ENCODE data around the gene LILRA6.

Gene LILRA6

DNA sequence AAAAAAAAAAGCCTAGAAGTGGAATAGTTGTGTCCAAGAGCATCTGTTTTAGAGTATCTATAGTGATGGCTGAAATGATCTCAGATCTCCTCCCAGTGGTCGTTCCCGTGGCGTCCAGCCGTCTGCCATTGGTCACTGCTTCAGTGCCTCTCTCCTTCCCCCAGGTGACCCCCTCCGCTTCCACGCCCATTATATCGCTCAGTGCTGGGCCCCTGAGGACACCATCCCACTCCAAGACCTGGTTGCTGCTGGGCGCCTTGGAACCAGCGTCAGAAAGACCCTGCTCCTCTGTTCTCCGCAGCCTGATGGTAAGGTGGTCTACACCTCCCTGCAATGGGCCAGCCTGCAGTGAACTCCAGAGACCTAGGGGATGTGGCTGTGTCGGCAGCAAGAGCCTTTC, 49.6 kb downstream of the LILRA6 start:
- TF ChIP-seq TEAD4 (IDR thresholded peaks at IDR 0.05) (no peak), RAD21 (IDR thresholded peaks at IDR 0.05; ENCODE audit: low read depth) (no peak), EP300 (IDR thresholded peaks at IDR 0.05; ENCODE audit: borderline replicate concordance) (no peak)

DNA sequence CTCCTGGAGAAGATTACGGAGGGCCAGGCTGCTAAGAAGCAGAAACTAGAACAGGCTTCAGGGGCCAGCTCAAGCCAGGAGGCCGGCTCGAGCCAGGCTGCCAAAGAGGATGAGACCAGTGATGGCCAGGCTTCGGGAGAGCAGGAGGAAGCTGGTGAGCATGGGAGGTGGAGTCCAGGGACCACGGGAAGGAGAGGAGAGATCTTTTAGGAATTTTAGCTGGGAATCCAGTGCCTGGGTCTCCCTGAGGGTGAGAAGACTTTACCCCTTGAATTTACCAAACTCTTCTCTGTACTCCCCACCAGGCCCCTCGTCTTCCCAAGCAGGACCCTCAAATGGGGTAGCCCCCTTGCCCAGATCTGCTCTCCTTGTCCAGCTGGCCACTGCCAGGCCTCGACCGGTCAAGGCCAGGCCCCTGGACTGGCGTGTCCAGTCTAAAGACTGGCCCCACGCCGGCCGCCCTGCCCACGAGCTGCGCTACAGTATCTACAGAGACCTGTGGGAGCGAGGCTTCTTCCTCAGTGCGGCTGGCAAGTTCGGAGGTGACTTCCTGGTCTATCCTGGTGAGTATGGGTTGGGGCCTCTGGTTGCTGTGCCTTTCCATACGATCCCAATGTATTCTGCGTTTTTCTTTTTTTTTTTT, 50.7 kb downstream of the LILRA6 start:
- TF ChIP-seq ZBTB7A (IDR thresholded peaks at IDR 0.05; ENCODE audit: low read depth) (peak; percentile 13; the same call in 1 of the 2 replicates), EP300 (IDR thresholded peaks at IDR 0.05; ENCODE audit: borderline replicate concordance) (no peak)

DNA sequence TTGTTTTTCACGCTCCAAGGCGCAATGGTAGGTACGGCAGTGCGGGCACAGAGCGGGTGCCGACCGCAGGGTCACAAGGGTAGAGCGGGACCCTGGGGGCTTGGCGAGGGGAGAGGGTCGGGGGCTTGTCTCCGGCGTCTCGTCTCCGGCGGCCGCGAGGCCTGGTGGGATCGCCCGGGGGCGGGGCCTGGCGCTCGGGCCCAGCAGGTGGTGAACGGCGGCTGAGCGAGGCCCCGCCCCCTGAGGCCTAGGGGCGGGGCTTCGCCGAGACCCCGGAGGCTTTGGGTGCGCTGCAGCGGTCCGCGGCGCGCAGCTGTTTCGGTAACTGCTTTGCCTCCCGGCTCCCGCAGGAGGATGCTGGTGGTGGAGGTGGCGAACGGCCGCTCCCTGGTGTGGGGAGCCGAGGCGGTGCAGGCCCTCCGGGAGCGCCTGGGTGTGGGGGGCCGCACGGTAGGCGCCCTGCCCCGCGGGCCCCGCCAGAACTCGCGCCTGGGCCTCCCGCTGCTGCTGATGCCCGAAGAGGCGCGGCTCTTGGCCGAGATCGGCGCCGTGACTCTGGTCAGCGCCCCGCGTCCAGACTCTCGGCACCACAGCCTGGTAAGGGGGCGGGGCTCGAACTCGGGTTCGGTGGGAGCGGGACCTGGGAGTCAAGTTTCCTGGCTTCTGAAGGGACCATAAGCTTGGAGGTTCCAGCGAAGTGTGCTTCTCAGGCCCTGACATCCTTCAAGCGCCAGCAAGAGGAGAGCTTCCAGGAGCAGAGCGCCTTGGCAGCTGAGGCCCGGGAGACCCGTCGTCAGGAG, 51.4 kb downstream of the LILRA6 start, which contains the start of gene TSEN34:
Gene TSEN34 (plus strand): TSS at position 298 of the 800 bp plus-strand sequence. CDS start 57 bp downstream, at position 355.
- TF ChIP-seq YY1 (IDR thresholded peaks at IDR 0.05; ENCODE audit: low read depth) = 0 out of 2 replicates have a peak, but pooled peaks have one; percentile 7
- TF ChIP-seq, protein P1, sequence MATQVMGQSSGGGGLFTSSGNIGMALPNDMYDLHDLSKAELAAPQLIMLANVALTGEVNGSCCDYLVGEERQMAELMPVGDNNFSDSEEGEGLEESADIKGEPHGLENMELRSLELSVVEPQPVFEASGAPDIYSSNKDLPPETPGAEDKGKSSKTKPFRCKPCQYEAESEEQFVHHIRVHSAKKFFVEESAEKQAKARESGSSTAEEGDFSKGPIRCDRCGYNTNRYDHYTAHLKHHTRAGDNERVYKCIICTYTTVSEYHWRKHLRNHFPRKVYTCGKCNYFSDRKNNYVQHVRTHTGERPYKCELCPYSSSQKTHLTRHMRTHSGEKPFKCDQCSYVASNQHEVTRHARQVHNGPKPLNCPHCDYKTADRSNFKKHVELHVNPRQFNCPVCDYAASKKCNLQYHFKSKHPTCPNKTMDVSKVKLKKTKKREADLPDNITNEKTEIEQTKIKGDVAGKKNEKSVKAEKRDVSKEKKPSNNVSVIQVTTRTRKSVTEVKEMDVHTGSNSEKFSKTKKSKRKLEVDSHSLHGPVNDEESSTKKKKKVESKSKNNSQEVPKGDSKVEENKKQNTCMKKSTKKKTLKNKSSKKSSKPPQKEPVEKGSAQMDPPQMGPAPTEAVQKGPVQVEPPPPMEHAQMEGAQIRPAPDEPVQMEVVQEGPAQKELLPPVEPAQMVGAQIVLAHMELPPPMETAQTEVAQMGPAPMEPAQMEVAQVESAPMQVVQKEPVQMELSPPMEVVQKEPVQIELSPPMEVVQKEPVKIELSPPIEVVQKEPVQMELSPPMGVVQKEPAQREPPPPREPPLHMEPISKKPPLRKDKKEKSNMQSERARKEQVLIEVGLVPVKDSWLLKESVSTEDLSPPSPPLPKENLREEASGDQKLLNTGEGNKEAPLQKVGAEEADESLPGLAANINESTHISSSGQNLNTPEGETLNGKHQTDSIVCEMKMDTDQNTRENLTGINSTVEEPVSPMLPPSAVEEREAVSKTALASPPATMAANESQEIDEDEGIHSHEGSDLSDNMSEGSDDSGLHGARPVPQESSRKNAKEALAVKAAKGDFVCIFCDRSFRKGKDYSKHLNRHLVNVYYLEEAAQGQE (IDR thresholded peaks at IDR 0.05; ENCODE audit: low read depth) = 0 out of 2 replicates have a peak, but pooled peaks have one; percentile 27
- no peak for TF ChIP-seq RAD21 (IDR thresholded peaks at IDR 0.05; ENCODE audit: low read depth)
- no peak for TF ChIP-seq NFIC (IDR thresholded peaks at IDR 0.05)
- TF ChIP-seq CREB1 (IDR thresholded peaks at IDR 0.05; ENCODE audit: low read depth) = no peak
- no peak for TF ChIP-seq ZBTB7A (IDR thresholded peaks at IDR 0.05; ENCODE audit: low read depth)
- no peak; the same call in 1 of the 2 replicates for TF ChIP-seq TCF12 (IDR thresholded peaks at IDR 0.05; ENCODE audit: low read depth)
- no peak for TF ChIP-seq EP300 (IDR thresholded peaks at IDR 0.05; ENCODE audit: borderline replicate concordance)
- no peak for TF ChIP-seq FOXM1 (IDR thresholded peaks at IDR 0.05; ENCODE audit: borderline replicate concordance, low read depth)
- TF ChIP-seq CEBPB (IDR thresholded peaks at IDR 0.05) = no peak
- no peak for TF ChIP-seq EGR1 (IDR thresholded peaks at IDR 0.05)
- peak; percentile 45; the same call in 1 of the 2 replicates for TF ChIP-seq TAF1 (IDR thresholded peaks at IDR 0.05; ENCODE audit: low read depth)

DNA sequence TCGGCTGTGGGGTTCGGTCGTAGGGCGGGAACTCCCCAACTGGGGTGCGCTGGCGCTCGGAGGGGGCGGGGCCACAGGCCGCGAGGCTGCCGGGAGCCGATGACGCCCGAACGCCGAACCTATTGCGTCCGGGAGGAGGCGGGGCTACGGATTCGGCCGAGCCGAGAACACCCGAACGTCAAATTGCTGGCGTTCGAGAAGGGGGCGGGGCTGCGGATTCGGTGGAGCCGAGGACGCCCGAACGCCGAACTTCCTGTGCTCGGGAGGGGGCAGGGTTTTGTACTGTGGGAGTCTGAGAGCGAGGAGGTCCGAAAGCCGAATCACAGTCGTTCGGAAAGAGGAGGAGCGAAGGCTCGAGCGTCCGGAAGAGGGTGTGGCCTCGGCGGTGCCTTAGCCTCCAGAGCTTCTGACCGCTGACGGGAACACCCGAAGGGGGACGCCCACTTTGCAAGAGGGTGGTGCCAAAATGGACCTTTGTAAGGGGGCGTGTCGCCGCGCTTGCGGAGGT, 52.0 kb downstream of the LILRA6 start:
- TF ChIP-seq, protein P2, sequence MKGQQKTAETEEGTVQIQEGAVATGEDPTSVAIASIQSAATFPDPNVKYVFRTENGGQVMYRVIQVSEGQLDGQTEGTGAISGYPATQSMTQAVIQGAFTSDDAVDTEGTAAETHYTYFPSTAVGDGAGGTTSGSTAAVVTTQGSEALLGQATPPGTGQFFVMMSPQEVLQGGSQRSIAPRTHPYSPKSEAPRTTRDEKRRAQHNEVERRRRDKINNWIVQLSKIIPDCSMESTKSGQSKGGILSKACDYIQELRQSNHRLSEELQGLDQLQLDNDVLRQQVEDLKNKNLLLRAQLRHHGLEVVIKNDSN (IDR thresholded peaks at IDR 0.05) = no peak
- TF ChIP-seq, protein P3, sequence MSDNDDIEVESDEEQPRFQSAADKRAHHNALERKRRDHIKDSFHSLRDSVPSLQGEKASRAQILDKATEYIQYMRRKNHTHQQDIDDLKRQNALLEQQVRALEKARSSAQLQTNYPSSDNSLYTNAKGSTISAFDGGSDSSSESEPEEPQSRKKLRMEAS (IDR thresholded peaks at IDR 0.05) = no peak
- TF ChIP-seq CREB1 (IDR thresholded peaks at IDR 0.05; ENCODE audit: low read depth) (peak; percentile 66), YY1 (IDR thresholded peaks at IDR 0.05; ENCODE audit: low read depth) (no peak), EP300 (IDR thresholded peaks at IDR 0.05; ENCODE audit: borderline replicate concordance) (no peak), ZBTB7A (IDR thresholded peaks at IDR 0.05; ENCODE audit: low read depth) (no peak)

DNA sequence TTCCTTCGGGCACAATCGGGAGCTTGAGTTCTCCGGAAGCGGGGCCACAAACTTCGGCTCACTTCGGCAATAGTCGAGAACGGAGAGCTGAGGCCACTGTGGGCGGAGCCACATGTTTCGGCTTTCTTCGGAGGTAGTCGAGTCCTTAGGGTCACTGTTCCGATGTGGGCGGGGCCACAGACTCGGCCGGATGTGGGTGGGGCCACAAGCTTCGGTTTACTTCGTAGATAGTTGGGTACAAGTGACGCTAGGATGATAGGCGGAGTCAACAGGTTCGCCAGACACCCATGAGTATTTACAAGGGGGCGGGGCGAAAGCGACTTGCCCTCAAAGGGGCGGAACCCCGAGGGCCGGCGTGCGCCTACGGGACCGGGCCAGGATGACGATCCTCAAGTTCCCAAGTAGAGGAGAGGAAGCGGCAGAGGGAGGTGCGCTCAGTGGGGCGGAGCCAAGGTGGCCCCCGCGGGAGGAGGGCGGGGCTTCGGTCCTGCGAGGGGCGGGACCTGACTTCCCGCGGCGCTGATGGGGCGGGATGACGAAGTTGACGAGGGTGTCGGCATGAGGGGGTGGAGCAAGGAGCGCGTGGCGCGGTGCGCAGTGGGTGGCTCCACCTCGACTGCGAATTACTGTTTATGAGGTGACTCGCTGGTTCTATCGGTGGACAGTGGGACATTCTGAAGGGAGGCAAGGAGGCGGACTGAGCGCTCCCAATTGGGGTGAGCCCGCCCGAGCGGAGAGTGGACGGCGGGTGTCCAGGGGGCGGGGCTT, 52.7 kb downstream of the LILRA6 start:
- TF ChIP-seq CEBPB (IDR thresholded peaks at IDR 0.05) (no peak), TAF1 (IDR thresholded peaks at IDR 0.05; ENCODE audit: low read depth) (0 out of 2 replicates have a peak, but pooled peaks have one; percentile 27), TCF12 (IDR thresholded peaks at IDR 0.05; ENCODE audit: low read depth) (no peak), NFIC (IDR thresholded peaks at IDR 0.05) (no peak), YY1 (IDR thresholded peaks at IDR 0.05; ENCODE audit: low read depth) (no peak), ZBTB7A (IDR thresholded peaks at IDR 0.05; ENCODE audit: low read depth) (no peak), EGR1 (IDR thresholded peaks at IDR 0.05) (peak; percentile 13; the same call in 1 of the 2 replicates), FOXM1 (IDR thresholded peaks at IDR 0.05; ENCODE audit: borderline replicate concordance, low read depth) (no peak), CREB1 (IDR thresholded peaks at IDR 0.05; ENCODE audit: low read depth) (peak; percentile 52; the same call in 1 of the 2 replicates), TEAD4 (IDR thresholded peaks at IDR 0.05) (no peak), EP300 (IDR thresholded peaks at IDR 0.05; ENCODE audit: borderline replicate concordance) (no peak), RAD21 (IDR thresholded peaks at IDR 0.05; ENCODE audit: low read depth) (no peak)
- TF ChIP-seq, protein P1 (IDR thresholded peaks at IDR 0.05; ENCODE audit: low read depth) = no peak
- TF ChIP-seq, protein P2 (IDR thresholded peaks at IDR 0.05) = peak; percentile 16; the same call in 1 of the 2 replicates
- TF ChIP-seq, protein P3 (IDR thresholded peaks at IDR 0.05) = peak; percentile 86
